Stimulated activated CD4-positive, alpha-beta T cell treated with anti-CD3 and anti-CD28 coated beads, TNF-alpha, amount 100 ng/mL, for 48 hours (primary cell): ENCODE measurements around the gene RAB3B.
"Not testable (repeated sequence)": the region's sequence is repeated elsewhere in the genome, so short reads cannot be mapped to it uniquely, and the experiment has no call there.

ENCODE experiments used
- DNase-seq, 3 donors: peaks; one replicate each; pipeline ENCODE4 v3.0.0-alpha.2; 2020; ENCODE audit warnings: low read depth in 3 of 3

RAB3B gene

GRCh38 chr1:51873270-51873669 lies 117.2 kb downstream of the RAB3B start:
- DNase-seq = not testable (repeated sequence)

GRCh38 chr1:51871351-51871975 lies 119.0 kb downstream of the RAB3B start:
- DNase-seq = no peak

- DNase-seq = no peak
Observed at GRCh38 chr1:51870603-51871350, 119.7 kb downstream of the RAB3B start.

GRCh38 chr1:51867479-51868232 lies 122.8 kb downstream of the RAB3B start:
- no peak for DNase-seq

GRCh38 chr1:51863384-51863783 lies 127.1 kb downstream of the RAB3B start:
- DNase-seq = no peak

GRCh38 chr1:51861669-51862068 lies 128.8 kb downstream of the RAB3B start:
- no peak for DNase-seq

GRCh38 chr1:51859735-51860134 lies 130.8 kb downstream of the RAB3B start:
- DNase-seq = no peak

GRCh38 chr1:51859333-51859732 lies 131.2 kb downstream of the RAB3B start:
- DNase-seq = no peak

- DNase-seq = no peak
Observed at GRCh38 chr1:51858892-51859291, 131.6 kb downstream of the RAB3B start.
